Skin of body (tissue), 3 donors: ENCODE measurements around the gene TRA2A. TPM values are rescaled to one million over a fixed set of nuclear protein-coding genes. Genes with fewer than 3 reads are reported as not detected.
A peak's percentile ranks its signal among the peaks of the same experiment; 100 is the strongest.

Experiments used
- DNase-seq: peaks from one replicate; lab custom pipeline; 2025; lab: John Stamatoyannopoulos, UW
- small RNA-seq: library from RNA; depleted of rRNA; stranded (forward); fragments of <200 nt; gene quantifications from one replicate; pipeline ENCODE3, GENCODE V24; 2014; ENCODE audit warnings: low replicate concordance
- total RNA-seq: library from RNA; depleted of rRNA; stranded (reverse); fragments of >200 nt; gene quantifications from one replicate; pipeline ENCODE4 v1.2.3, GENCODE V29; 2014

Gene TRA2A
- total RNA-seq, 1 donor from 2014 or later, result 67.9 TPM

GRCh38 chr7:23471106-23471859, 60.5 kb downstream of the TRA2A start:
- peak; percentile 85 for DNase-seq

GRCh38 chr7:23470330-23471105, 61.3 kb downstream of the TRA2A start, which contains the start of gene IGF2BP3:
TSS of gene IGF2BP3 (minus strand) at chr7:23470491. CDS start at chr7:23470110, 381 bp downstream.
- peak; percentile 98 for DNase-seq

- DNase-seq, result peak; percentile 53
Measured at GRCh38 chr7:23469961-23470250, 61.9 kb downstream of the TRA2A start.

- DNase-seq, result no peak
Measured at GRCh38 chr7:23469150-23469960, 62.4 kb downstream of the TRA2A start.

GRCh38 chr7:23468526-23469149, 63.1 kb downstream of the TRA2A start:
- no peak for DNase-seq

GRCh38 chr7:23467806-23468525, 63.8 kb downstream of the TRA2A start:
- DNase-seq, result no peak

GRCh38 chr7:23467291-23467805, 64.4 kb downstream of the TRA2A start:
- peak; percentile 42 for DNase-seq

- peak; percentile 35 for DNase-seq
Measured at GRCh38 chr7:23462846-23463245, 68.9 kb downstream of the TRA2A start.

GRCh38 chr7:23458044-23458443, 73.7 kb downstream of the TRA2A start:
- no peak for DNase-seq

GRCh38 chr7:23456093-23456492, 75.7 kb downstream of the TRA2A start:
- DNase-seq, result no peak

- no peak for DNase-seq
Measured at GRCh38 chr7:23454881-23455526, 76.8 kb downstream of the TRA2A start.

Small RNA genes lying within 50 kb of the gene (small RNA-seq; reads per million reads assigned to genes)
- gene AC079780.1, result not detected
- gene RF00019, result not detected

Other genes starting within 250 kb of the TRA2A start
- gene MALSU1, start 232.6 kb downstream of the TRA2A start, total RNA-seq, result 41.6 TPM
- gene IGF2BP3, start 61.5 kb downstream of the TRA2A start, total RNA-seq, result 44.8 TPM
- 16.7 TPM for gene CCDC126, start 65.4 kb upstream of the TRA2A start, total RNA-seq
- gene FAM221A, start 148.2 kb upstream of the TRA2A start, total RNA-seq, result 5.3 TPM
- 0.20 TPM for gene STK31, start 178.2 kb upstream of the TRA2A start, total RNA-seq